HL-60/S4 (cell line): Measurements from ENCODE around the gene COL11A2.

Experiments used
- in situ Hi-C: fragments of 300-500 bp; cut with MboI; formaldehyde crosslinking; loops from 2 replicates; pipeline ENCODE4 v1.14.3; 2022; ENCODE audit warnings: low sequenced_read_pairs

Gene COL11A2

DNA sequence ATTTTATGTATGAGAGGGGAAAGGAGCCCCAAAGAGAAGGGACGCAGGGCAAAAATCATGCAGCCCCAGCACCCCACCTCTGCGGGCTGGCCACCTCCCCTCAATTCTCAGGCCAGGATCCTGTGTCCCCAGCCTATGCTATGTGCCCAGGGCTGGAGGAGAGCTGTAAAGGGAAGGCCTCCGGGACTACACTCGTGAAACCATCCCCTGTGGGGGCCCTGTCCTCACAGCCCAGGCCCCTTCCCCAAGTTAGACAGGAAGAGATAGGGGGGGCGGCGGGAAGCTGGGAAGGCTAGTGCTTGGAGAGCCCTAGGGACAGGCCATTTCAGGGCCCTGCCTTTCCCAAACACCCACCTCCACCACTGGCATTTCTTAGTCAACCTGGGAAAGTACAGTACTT, 1.4 kb upstream of the COL11A2 start:
- in situ Hi-C loops = no loop called here

- in situ Hi-C loops = no loop called here
These were observed 670 bp upstream of the COL11A2 start for GRCh38 chr6:33192671-33193602.

DNA sequence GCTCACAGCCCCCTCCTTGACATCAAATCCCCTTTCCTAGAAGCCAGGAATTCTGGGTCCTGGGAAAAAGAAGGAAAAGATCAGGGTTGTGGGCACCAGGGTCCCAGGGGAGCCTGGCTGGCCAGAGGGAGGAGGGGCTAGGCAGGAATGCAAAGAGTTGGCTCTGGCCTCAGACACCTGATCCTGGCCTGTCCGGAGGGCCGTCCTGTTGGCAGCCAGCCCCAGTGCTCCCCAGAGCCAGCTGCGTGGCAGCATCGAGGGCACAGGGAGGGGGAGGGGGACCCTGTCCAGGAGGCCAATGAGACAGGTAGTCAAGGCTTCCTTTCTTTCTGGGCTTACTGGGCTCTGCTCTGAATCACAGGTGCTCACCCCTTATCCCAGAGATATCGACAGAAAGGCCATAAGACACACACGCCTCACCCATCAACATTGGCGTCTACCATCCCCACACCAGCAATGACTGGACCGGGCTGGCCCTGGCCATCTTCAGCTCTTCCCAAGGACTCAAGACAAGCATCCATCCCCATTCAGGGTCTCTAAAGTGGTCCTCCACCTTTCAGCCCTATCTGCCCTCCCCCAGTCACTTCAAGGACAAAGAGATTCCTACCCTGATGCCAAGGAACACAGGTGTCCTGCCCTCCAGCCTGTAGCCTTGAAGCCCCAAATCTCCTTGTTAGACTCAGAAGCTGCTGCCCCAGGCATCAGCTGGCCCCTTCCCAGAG, 723 bp downstream of the COL11A2 start:
- in situ Hi-C loops = no loop called here

GRCh38 chr6:33190504-33191107, 1.7 kb downstream of the COL11A2 start:
- in situ Hi-C loops = no loop called here

DNA sequence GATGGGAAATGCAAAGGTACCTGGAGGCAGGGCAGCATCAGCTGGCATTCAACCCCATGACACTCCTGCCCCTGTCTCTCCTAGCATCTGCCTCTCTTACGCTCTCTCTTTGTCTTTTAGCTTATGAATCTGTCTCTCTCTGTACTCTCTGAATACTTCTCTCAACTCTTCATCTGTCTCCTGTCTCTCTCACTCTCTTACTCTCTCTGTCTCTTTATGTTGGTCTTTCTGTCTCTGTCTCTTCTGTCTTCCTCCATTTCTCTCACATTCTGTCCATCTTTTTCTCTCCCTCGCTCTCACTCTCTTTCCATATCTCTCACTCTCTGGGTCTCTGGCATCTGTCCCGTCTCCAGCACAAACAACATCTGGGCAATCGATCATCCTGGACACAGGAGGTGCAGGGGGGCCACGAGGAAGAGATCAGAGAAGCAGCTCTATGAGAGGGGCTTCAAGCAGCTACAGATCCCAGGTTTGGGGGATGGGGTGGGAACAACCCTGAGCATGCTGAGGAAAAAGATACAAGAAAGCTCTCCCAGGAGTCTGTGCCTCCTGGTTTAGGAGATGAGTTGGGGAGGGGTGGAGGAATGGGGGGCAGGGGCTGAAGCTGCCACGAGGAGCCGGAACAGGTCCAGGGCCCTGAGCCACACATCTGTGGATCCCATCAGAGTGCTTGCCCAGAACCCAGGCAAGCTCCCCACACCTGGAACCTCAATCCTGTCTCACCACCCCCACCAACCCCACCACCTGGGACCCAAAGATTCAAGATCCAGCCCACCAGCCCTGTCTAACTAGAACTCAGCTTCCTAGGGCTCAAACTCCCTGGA, 2.4 kb downstream of the COL11A2 start:
- in situ Hi-C loops = no loop called here

DNA sequence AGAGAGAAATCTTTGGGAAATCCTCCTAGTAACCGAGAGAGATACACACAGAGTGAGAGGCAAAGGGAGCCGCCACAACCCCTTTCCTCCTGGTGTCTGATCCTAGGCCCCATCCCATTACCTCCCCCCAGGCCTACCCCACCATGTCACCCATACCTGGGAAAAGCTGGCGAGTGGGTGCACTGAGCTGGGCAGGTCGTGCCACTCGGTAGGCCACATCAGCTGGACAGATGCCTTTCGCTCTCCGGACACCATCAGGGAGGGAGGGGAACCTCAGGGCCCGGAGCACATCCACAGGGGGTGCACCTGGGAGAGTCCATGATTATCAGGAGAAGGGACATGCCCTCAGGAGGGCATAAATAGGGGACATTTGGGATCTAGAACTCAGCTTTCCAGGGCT, 3.1 kb downstream of the COL11A2 start:
- in situ Hi-C loops = no loop called here

DNA sequence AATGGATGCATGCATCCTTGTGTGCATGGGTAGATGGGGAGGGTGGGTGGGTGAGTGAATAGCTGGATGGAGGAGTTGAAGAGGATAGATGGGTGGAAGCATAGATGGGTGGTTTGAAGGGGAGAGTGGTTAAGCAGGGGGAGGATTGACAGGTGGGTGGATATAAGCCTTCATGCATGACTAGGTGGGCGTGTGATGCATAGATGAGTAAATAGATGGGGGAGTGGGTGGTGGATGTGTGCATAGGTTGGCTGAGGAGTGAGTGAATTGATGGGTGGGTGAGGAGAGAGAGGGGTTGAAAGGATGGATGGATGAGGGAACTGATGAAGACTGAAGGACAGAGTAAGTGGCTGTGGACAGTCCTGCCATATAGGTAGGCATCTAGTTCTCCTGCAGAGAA, 4.5 kb downstream of the COL11A2 start:
- in situ Hi-C loops = no loop called here

GRCh38 chr6:33185654-33186187, 6.5 kb downstream of the COL11A2 start:
- in situ Hi-C loops = no loop called here

DNA sequence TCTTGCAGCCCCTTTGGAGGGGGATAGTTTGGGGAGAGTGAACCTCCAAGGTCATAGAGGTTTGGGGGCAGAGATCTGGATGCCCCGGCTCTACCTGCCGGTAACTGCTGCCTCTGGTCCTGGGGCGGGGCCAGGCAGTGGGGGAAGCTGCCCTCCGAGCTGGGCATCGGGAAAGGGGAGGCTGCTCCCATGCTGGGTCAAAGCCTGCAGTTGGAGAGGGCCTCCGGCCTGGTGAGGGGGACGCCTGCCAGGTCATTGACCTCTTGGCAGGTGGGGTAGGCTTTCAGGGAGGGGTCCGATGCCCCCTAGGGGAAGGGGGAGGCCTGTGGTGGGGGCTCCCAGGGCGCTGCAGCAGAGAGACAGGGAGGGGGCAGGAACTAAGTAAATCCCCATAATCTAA, 7.1 kb downstream of the COL11A2 start:
- in situ Hi-C loops = no loop called here

DNA sequence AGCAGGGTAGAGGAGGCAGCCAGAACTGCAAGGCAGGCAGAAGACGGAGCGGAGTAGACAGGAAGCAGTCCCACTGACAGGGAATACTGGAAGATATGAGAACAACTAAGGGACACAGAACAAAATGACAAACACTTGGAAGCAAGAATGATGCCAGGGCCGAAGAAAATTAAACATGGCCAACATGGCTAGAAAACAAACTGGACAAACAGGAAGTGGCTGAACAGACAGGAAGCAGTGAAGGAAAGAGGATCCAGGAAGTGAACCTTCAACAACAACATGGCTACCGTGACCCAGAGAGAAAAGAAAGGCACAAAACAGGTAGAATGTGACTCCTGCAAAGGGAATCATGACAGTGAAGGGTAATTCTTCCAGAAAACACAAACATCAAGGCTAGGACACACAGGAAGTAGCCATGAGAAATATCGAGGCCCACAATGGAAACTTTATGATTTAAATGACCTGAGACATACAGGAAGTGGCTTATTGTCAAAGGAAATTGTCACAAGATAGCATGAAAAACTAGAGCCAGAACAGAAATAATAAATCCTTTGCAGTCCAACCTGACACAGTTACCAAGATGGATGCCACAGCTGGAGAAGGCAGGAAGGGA, 9.1 kb downstream of the COL11A2 start:
- in situ Hi-C loops = no loop called here

DNA sequence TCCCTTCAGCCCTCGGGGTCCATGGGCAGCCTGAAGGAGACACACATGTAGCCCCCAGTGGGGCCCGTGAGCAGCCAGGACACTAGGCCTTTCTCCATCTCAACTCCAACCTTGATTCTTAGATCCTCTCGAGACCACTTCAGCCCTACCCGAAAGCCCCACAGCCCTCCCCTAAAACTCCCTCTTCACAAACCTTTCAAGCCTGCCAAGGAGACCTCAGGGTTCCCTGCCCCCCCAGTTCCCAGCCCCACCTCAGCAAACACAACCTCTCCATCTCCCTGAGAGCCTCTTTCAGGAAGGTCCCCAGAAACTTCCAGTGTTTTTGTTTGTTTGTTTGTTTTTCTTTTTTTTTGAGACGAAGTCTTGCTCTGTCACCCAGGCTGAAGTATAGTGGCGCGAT, 11.1 kb downstream of the COL11A2 start:
- in situ Hi-C loops = no loop called here

GRCh38 chr6:33178755-33179475, 13.4 kb downstream of the COL11A2 start:
- in situ Hi-C loops = no loop called here

- in situ Hi-C loops = no loop called here
These were observed 14.5 kb downstream of the COL11A2 start for GRCh38 chr6:33177552-33178446.

DNA sequence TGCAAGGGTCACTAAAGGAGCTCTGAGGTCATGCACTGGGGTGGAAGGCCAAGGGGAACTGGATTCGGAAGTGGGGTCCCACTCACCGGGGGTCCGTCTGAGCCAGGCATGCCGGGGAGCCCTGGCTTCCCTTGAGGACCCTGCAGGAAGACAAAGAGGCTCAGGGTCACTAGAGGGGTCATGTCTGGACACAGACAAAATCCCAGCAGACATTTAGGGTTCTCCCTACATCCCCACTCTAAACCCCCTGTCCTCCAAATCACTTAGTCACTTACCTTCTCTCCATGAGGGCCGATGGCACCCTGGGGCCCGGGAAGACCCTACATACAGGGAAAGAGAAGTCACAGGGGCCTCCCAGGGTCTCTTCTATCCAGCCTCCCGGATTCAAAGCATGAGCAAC, 15.4 kb downstream of the COL11A2 start:
- in situ Hi-C loops = no loop called here

DNA sequence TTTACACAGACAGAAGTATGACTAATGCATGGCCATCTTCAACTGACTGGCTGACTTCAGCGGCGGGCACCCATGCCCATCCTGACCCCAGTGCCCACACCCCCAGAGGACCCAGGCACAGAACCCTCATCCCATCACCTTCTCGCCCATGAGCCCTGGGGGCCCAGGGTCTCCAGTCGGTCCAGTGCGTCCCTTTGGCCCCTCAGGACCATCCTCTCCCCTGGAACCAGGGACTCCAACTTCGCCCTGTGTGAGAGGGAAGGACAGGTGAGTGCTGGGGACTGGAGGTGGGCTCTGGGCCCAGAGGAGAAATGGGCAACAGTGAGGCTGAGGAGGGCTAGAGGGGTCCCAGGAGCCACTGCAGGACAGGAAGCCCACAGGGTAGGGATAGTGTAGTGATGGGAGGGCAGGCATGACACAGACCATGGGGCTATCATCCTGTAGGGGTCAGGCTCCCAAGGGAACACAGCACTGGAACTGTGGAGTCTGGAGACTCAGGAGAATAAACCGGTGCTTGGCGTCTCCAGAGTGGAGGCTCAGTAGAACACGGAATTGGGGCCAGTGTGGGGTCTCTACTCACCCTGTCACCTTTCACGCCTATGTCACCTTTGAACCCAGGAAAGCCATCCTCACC, 16.7 kb downstream of the COL11A2 start:
- in situ Hi-C loops = no loop called here

DNA sequence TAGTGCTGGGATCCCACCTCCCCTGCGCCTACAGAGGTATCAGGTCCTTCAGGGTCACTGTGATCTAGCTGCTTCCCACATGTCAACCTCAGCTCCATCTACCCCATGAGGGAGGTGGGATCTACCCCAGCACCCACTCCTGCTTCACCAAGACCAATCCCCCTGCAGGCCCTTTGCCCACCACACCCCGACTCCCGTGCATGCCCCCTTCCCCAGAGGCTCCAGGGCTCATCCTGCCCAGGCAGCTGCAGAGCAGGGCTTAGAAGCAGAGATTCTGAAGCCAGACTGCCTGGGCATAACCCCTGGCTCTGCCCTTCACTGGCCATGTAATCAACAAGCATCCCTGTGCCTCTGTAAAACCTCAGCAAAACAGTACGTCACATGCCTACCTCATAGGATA, 17.5 kb downstream of the COL11A2 start:
- in situ Hi-C loops = no loop called here

GRCh38 chr6:33173535-33174180, 18.6 kb downstream of the COL11A2 start:
- in situ Hi-C loops = no loop called here
